GM12891 (cell line): ENCODE data around the gene BCORL1.

ENCODE experiments used
- DNase-seq: peaks from one replicate; pipeline ENCODE4 v3.0.0; 2011; ENCODE audit warnings: low spot score; ENCODE audit not compliant: insufficient read length
- FAIRE-seq: peaks from 2 replicates; lab custom pipeline; 2011; peaks lifted over from hg19 to GRCh38; lab: Jason Lieb, UNC
- PAX5 ChIP-seq: IDR thresholded peaks from 2 replicates; pipeline ENCODE4 v1.6.1; 2011; ENCODE audit warnings: low read length, moderate library complexity, mild to moderate bottlenecking; ENCODE audit not compliant: insufficient read depth, severe bottlenecking
- POLR2A ChIP-seq: IDR thresholded peaks from 2 replicates; pipeline ENCODE4 v1.6.1; 2011; ENCODE audit warnings: low read depth, low read length, control low read depth
- POLR2AphosphoS5 ChIP-seq: IDR thresholded peaks from 2 replicates; pipeline ENCODE4 v1.6.1; 2011; ENCODE audit warnings: low read depth, low read length, control low read depth
- POU2F2 ChIP-seq: IDR thresholded peaks from 2 replicates; pipeline ENCODE4 v1.6.1; 2011; ENCODE audit warnings: low read depth, mild to moderate bottlenecking, control low read depth, low read length, moderate library complexity
- SPI1 ChIP-seq: IDR thresholded peaks from 2 replicates; pipeline ENCODE4 v1.6.1; 2011; ENCODE audit warnings: low read depth, low read length, control low read depth
- TAF1 ChIP-seq: IDR thresholded peaks from 2 replicates; pipeline ENCODE4 v1.6.1; 2011; ENCODE audit warnings: low read depth, low read length, control low read depth

The BCORL1 gene

GRCh38 chrX:130053236-130053635 lies 70.8 kb downstream of the BCORL1 start:
- FAIRE-seq (no peak), DNase-seq (no peak)
- TF ChIP-seq PAX5 = no peak
- TF ChIP-seq SPI1 = no peak
- no peak for TF ChIP-seq TAF1
- no peak for TF ChIP-seq POU2F2
- no peak for TF ChIP-seq POLR2AphosphoS5
- no peak for TF ChIP-seq POLR2A

GRCh38 chrX:130055103-130055502 lies 72.7 kb downstream of the BCORL1 start:
- no peak for TF ChIP-seq SPI1
- TF ChIP-seq PAX5 = no peak
- no peak for TF ChIP-seq POLR2A
- TF ChIP-seq POU2F2 = no peak
- TF ChIP-seq POLR2AphosphoS5 = no peak
- no peak for TF ChIP-seq TAF1
- FAIRE-seq = no peak
- DNase-seq = no peak

GRCh38 chrX:130055899-130056298 lies 73.5 kb downstream of the BCORL1 start:
- FAIRE-seq (no peak), DNase-seq (no peak)
- TF ChIP-seq SPI1 (no peak), PAX5 (no peak), TAF1 (no peak), POU2F2 (no peak), POLR2AphosphoS5 (no peak), POLR2A (no peak)

- no peak for DNase-seq
- FAIRE-seq = no peak
- TF ChIP-seq TAF1 (no peak), POU2F2 (no peak), POLR2A (no peak), SPI1 (no peak), POLR2AphosphoS5 (no peak)
Observed at GRCh38 chrX:130057209-130057608, 74.8 kb downstream of the BCORL1 start.

- no peak for DNase-seq
- TF ChIP-seq SPI1 (no peak), PAX5 (no peak), POLR2AphosphoS5 (no peak)
- no peak for FAIRE-seq
Observed at GRCh38 chrX:130058652-130059051, 76.2 kb downstream of the BCORL1 start.

- DNase-seq = peak; percentile 88
- no peak for TF ChIP-seq POU2F2
- FAIRE-seq = peak; percentile 93
Observed at GRCh38 chrX:130060122-130061069, 78.0 kb downstream of the BCORL1 start.

GRCh38 chrX:130066975-130067615 lies 84.7 kb downstream of the BCORL1 start:
- no peak for TF ChIP-seq POLR2AphosphoS5
- TF ChIP-seq TAF1 = no peak
- no peak for TF ChIP-seq POU2F2
- TF ChIP-seq SPI1 = no peak
- no peak for TF ChIP-seq PAX5
- no peak for DNase-seq
- FAIRE-seq = no peak

GRCh38 chrX:130071611-130072344 lies 89.3 kb downstream of the BCORL1 start:
- no peak for TF ChIP-seq SPI1
- no peak for TF ChIP-seq POLR2A
- TF ChIP-seq POU2F2 = no peak
- no peak for TF ChIP-seq TAF1
- no peak for TF ChIP-seq POLR2AphosphoS5
- no peak for TF ChIP-seq PAX5
- FAIRE-seq (no peak), DNase-seq (no peak)

GRCh38 chrX:130072345-130072740 lies 89.9 kb downstream of the BCORL1 start:
- FAIRE-seq (no peak), DNase-seq (no peak)
- TF ChIP-seq PAX5 = no peak
- TF ChIP-seq SPI1 = no peak
- TF ChIP-seq POLR2A = no peak
- no peak for TF ChIP-seq TAF1
- no peak for TF ChIP-seq POU2F2
- TF ChIP-seq POLR2AphosphoS5 = no peak

- no peak for DNase-seq
- no peak for TF ChIP-seq PAX5
- no peak for TF ChIP-seq POLR2AphosphoS5
- no peak for TF ChIP-seq POU2F2
- no peak for TF ChIP-seq POLR2A
- TF ChIP-seq SPI1 = no peak
- no peak for TF ChIP-seq TAF1
- FAIRE-seq = no peak
Observed at GRCh38 chrX:130075777-130076176, 93.3 kb downstream of the BCORL1 start.
